HG02642 (cell line): ENCODE measurements around the gene PARD3.
A peak's percentile ranks its signal among the peaks of the same experiment; 100 is the strongest.

Experiments used
- ATAC-seq: cut with Tn5 transposase; IDR thresholded peaks from one replicate; pipeline ENCODE4 v1.9.1; 2021; ENCODE audit warnings: mild to moderate bottlenecking; ENCODE audit not compliant: unreplicated experiment, poor library complexity

Gene PARD3

GRCh38 chr10:34565934-34566333 lies 249.2 kb downstream of the PARD3 start:
- ATAC-seq: no peak

GRCh38 chr10:34558093-34558583 lies 257.0 kb downstream of the PARD3 start:
- ATAC-seq: no peak

GRCh38 chr10:34557173-34557572 lies 257.9 kb downstream of the PARD3 start:
- no peak for ATAC-seq

- no peak for ATAC-seq
Measured at GRCh38 chr10:34555653-34556052, 259.4 kb downstream of the PARD3 start.

DNA sequence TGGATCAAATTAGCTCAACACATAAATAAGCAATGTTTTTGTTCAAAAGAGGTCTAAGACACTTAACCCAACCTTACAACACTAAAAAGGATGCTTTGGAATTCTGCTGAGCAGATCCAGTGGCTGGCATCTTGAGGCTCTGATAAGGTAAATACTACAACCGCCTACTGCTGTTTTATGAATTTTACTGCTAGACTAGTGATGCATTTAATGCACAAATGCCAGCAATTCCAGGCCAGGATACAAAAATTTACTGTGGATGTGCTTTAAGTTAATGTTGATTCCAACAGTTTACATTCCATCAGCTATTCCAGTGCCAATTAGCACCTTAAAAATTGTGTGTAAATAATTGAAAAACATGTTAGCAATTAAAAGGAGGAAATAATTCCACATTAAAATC lies 261.3 kb downstream of the PARD3 start:
- ATAC-seq: no peak

- no peak for ATAC-seq
Measured at GRCh38 chr10:34551295-34551694, 263.8 kb downstream of the PARD3 start.

- no peak for ATAC-seq
Measured at GRCh38 chr10:34549953-34550352, 265.1 kb downstream of the PARD3 start.

- no peak for ATAC-seq
Measured at GRCh38 chr10:34549001-34549400, 266.1 kb downstream of the PARD3 start.

DNA sequence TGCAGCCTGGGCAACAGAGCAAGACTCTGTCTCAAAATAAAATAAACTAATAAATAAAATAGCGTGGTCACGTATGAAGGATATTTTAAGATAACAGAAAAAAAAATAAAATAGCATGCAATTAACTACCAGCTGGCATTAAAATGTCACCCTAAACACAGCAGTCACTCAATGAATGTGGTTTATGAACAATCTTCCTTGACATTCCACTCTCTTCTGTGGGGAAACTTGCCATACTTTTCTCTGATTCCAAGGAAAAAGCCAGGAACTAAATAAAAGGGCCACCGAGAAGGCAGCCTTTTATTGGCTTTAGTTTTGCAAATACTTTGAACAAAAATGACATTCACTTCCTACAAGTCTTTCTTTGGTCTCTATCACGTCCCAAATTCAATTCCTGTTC lies 266.6 kb downstream of the PARD3 start:
- no peak for ATAC-seq

DNA sequence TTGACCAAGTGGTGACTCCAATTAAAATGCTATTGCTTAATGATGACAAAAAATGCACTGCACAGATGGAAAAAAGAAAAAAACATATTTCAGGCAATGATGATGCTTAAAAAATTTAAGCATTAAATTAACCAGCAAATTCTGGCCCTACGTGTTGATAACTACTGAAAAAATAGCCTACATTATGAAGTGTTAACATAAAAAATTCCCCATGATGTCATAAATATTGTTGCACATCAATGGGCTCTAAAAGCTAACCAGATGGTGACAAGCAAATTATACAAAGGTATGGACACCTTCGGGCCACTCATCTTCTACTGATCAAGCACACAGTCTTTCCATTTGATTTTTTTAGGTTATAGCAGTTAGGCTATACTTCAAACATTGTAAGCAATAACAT lies 267.4 kb downstream of the PARD3 start:
- no peak for ATAC-seq

- no peak for ATAC-seq
Measured at GRCh38 chr10:34547291-34547690, 267.8 kb downstream of the PARD3 start.

- no peak for ATAC-seq
Measured at GRCh38 chr10:34544400-34544799, 270.7 kb downstream of the PARD3 start.

- ATAC-seq: no peak
Measured at GRCh38 chr10:34543716-34544115, 271.4 kb downstream of the PARD3 start.

GRCh38 chr10:34540492-34540891 lies 274.6 kb downstream of the PARD3 start:
- no peak for ATAC-seq

DNA sequence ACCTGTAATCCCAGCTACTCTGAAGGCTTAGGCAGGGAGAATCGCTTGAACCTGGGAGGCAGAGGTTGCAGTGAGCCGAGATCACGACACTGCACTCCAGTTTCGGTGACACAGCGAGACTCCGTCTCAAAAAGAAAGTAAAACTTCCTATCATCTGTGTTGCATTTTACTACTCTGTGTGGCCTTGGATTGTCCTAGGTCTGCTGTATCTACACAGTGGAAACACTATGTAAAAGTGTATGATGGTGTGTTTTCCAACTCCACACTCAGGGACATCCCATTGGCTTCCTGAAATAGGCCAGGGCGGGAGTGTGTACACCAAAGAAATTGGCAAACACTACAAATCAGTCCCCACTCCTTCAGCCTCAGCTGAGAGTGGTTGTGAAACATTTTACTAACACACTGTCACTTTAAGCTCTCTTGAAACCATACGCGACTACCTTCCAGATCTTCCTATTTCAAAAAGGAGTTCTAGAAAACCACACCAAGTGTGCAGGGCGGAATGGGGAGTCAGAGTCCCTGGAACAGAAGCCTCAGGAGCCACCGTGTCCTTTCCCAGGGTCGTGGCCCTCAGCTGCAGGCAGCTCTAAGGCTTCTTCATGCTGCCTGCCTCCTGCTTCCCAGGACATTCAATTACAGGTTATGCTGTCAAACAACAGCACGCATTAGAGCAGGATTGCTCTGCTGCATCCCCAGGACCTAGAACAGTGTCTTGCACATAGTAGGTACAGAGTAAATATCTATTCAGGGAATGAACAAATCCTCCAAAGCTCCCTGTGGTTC lies 275.4 kb downstream of the PARD3 start:
- peak; percentile 31 for ATAC-seq

- no peak for ATAC-seq
Measured at GRCh38 chr10:34538281-34538829, 276.7 kb downstream of the PARD3 start.

- ATAC-seq: peak; percentile 78
Measured at GRCh38 chr10:34537629-34538231, 277.4 kb downstream of the PARD3 start.

DNA sequence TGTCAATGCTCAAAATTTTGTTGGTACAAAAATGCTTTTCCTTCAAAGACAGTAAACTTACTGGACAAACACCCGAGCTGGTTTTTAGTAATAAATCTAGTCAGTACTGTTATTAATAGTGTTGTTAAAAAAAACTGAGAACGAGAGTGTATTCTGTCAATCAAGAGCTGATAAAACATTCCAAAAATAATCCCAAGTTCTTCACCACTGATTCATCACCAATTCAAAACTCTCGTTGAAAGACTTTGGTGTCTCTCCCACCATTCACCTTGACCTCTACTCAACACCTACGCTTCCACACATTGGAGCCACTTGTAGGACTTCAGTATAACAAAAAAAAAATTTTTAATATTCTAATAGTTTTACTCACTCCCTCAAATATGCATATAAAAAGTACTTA lies 279.2 kb downstream of the PARD3 start:
- no peak for ATAC-seq

DNA sequence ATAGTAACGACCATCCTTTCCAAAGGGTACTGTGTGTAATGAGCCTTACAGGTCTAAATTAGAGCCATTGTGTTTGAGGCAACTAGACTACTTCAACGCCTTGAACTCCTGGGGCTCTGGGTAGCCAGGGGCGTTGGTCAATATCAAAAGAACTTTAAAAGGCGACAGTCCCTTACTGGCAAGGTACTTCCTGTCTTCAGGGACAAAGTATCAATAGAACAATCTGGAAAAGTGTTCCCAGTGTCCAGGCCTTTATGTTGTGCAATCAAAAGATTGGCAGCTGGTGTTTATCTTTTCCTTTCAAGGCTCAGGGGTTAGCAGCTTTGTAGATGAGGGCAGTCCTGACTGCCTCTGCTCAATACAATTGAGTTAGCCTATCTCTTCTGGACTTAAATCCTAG lies 284.3 kb downstream of the PARD3 start:
- no peak for ATAC-seq

DNA sequence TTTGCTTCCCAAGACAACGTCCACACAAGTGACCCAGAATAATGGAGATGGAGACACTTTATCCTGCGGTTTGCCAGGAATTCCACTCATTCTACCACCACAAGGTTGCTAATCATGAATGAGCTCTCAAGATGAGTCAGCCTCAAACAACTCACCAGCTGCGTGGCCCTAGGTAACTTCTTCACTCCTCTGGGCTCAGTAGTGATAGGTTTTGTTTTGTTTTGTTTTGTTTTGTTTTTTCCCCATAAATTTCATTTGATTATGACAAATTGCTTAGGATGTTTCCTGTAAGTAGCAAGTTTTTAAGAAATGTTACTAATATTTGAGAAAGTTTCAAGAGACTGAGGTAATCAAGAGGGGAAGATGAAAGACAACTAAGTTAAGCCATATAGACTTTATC lies 286.8 kb downstream of the PARD3 start:
- ATAC-seq: no peak
